Neuronal stem cell (in vitro differentiated cells): ENCODE results near the gene HOXA2. TPM values are rescaled to one million over a fixed set of nuclear protein-coding genes. Genes with fewer than 3 reads are reported as not detected.

Experiments used
- DNase-seq: peaks from one replicate; pipeline ENCODE4 v3.0.0-alpha.2; 2013; ENCODE audit warnings: low spot score
- H2AFZ ChIP-seq: one replicate; pipeline ENCODE4 v1.6.1; 2013; ENCODE audit warnings: mild to moderate bottlenecking, low read length, inconsistent platforms
- H2AK5ac ChIP-seq: 2 replicates; pipeline ENCODE4 v1.6.1; 2013; ENCODE audit warnings: low read depth, mild to moderate bottlenecking, inconsistent platforms, low read length, moderate library complexity, mixed read lengths
- H2BK120ac ChIP-seq: 2 replicates; pipeline ENCODE4 v1.6.1; 2013; ENCODE audit warnings: low read depth, mild to moderate bottlenecking, inconsistent platforms, low read length, moderate library complexity, mixed read lengths
- H2BK12ac ChIP-seq: one replicate; pipeline ENCODE4 v1.6.1; 2013; ENCODE audit warnings: low read length, inconsistent platforms
- H2BK15ac ChIP-seq: 2 replicates; pipeline ENCODE4 v1.6.1; 2013; ENCODE audit warnings: mild to moderate bottlenecking, low read length, inconsistent platforms, mixed read lengths
- H2BK5ac ChIP-seq: one replicate; pipeline ENCODE4 v1.6.1; 2013; ENCODE audit warnings: inconsistent platforms, mild to moderate bottlenecking, low read length, moderate library complexity
- H3K14ac ChIP-seq: one replicate; pipeline ENCODE4 v1.6.1; 2013; ENCODE audit warnings: low read length, inconsistent platforms
- H3K18ac ChIP-seq: 2 replicates; pipeline ENCODE4 v1.6.1; 2013; ENCODE audit warnings: low read length, inconsistent platforms
- H3K23ac ChIP-seq: 2 replicates; pipeline ENCODE4 v1.6.1; 2013; ENCODE audit warnings: low read depth, mild to moderate bottlenecking, mixed read lengths, low read length, inconsistent platforms; ENCODE audit not compliant: poor library complexity
- H3K27ac ChIP-seq: replicated peaks from 3 replicates; pipeline ENCODE4 v1.5.1; 2013; ENCODE audit warnings: low read length, inconsistent platforms
- H3K27me3 ChIP-seq, 3 experiments: 2 replicates each; pipeline ENCODE4 v1.6.1; 2013; ENCODE audit warnings: low read length in 3 of 3, mild to moderate bottlenecking in 2 of 3, inconsistent platforms in 1 of 3, low read depth in 1 of 3, mixed read lengths in 1 of 3, moderate library complexity in 1 of 3; ENCODE audit not compliant: control insufficient read depth in 3 of 3, insufficient read depth in 3 of 3
- H3K36me3 ChIP-seq, 2 donors: replicated peaks in 1 of 2; 2 replicates each; pipeline ENCODE4 v1.6.1; 2013; ENCODE audit warnings: low read length in 2 of 2; ENCODE audit not compliant: control insufficient read depth in 2 of 2, insufficient read depth in 2 of 2
- H3K4ac ChIP-seq: 2 replicates; pipeline ENCODE4 v1.6.1; 2013; ENCODE audit warnings: inconsistent platforms, mild to moderate bottlenecking, low read length, moderate library complexity
- H3K4me1 ChIP-seq, 2 donors: 1 replicate in 1 of 2; 2 replicates in 1 of 2; pipeline ENCODE4 v1.6.1; 2013; ENCODE audit warnings: low read length in 2 of 2, low read depth in 1 of 2; ENCODE audit not compliant: control insufficient read depth in 2 of 2, insufficient read depth in 1 of 2
- H3K4me2 ChIP-seq: one replicate; pipeline ENCODE4 v1.6.1; 2013; ENCODE audit warnings: mild to moderate bottlenecking, low read length, inconsistent platforms; ENCODE audit not compliant: insufficient read depth, poor library complexity, severe bottlenecking
- H3K4me3 ChIP-seq, 2 donors: 2 replicates each; pipeline ENCODE4 v1.5.1; 2013; ENCODE audit warnings: low read length in 2 of 2, mild to moderate bottlenecking in 2 of 2, inconsistent platforms in 1 of 2, moderate library complexity in 1 of 2
- H3K79me1 ChIP-seq: one replicate; pipeline ENCODE4 v1.6.1; 2013; ENCODE audit warnings: low read depth, mild to moderate bottlenecking, inconsistent platforms, low read length, moderate library complexity
- H3K9ac ChIP-seq: one replicate; pipeline ENCODE4 v1.6.1; 2013; ENCODE audit warnings: mild to moderate bottlenecking, low read depth, low read length, inconsistent platforms; ENCODE audit not compliant: poor library complexity
- H3K9me3 ChIP-seq, 2 donors: replicated peaks in 1 of 2; 2 replicates each; pipeline versions ENCODE3 to v1.6.1; 2013; ENCODE audit warnings: low read length in 2 of 2, mild to moderate bottlenecking in 2 of 2, inconsistent platforms in 1 of 2, low read depth in 1 of 2, mixed read lengths in 1 of 2, moderate library complexity in 1 of 2; ENCODE audit not compliant: control insufficient read depth in 2 of 2, insufficient read depth in 1 of 2
- H4K8ac ChIP-seq: one replicate; pipeline ENCODE4 v1.6.1; 2013; ENCODE audit warnings: low read depth, mild to moderate bottlenecking, inconsistent platforms, low read length, moderate library complexity
- H4K91ac ChIP-seq: one replicate; pipeline ENCODE4 v1.6.1; 2013; ENCODE audit warnings: low read length, low read depth, mild to moderate bottlenecking, inconsistent platforms; ENCODE audit not compliant: poor library complexity
- WGBS, 2 donors: extraction: QIAGEN DNeasy Blood & Tissue Kit; methylation state at CpG; one replicate each; pipeline ENCODE4 v1.1.7; 2013; ENCODE audit warnings: missing lambda C conversion rate in 2 of 2, mixed read lengths in 1 of 2; ENCODE audit not compliant: insufficient read length in 2 of 2, insufficient replicate concordance in 1 of 2; ENCODE audit errors: extremely low coverage in 2 of 2; 5-methylcytosine and 5-hydroxymethylcytosine counted together
- small RNA-seq: library from polyadenylated mRNA; stranded (forward); fragments of <200 nt; extraction: miRNeasy Mini kit (QIAGEN cat#:217004); gene quantifications from one replicate; pipeline ENCODE3, GENCODE V24; 2013; ENCODE audit not compliant: insufficient read depth

HOXA2 gene

DNA sequence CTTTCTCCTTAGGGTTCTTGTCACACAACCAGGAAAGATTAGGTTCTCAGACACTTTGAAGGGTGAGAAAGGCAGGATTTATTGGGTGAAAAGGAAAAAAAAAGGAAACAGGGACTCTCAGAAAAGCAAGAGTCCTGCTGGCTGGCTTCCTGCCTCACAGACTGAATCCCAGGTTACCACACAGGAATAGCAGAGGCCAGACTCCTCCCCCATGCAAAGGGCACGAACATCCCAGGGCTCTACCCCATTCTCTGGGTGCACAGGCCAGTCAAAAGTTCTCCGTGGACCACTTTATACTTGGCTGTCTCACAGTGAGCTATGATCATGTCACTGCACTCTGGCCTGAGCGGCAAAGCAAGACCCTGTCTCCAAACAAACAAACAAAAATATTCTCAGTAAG lies 49.3 kb downstream of the HOXA2 start:
- Histone ChIP-seq H3K27ac (no peak overlapping the region), H3K9ac (no peak overlapping the region), H2AK5ac (no peak overlapping the region), H2BK120ac (no peak overlapping the region), H2BK15ac (no peak overlapping the region), H4K91ac (no peak overlapping the region), H3K9me3 (no peaks in the 10 kb centered on the region), H4K8ac (no peak overlapping the region), H3K4me2 (no peak overlapping the region), H3K4me3 (no peak overlapping the region), H2BK12ac (no peak overlapping the region), H3K14ac (no peak overlapping the region), H2AFZ (no peak overlapping the region), H3K4ac (no peak overlapping the region), H3K4me1 (no peaks in the 10 kb centered on the region), H2BK5ac (no peak overlapping the region), H3K36me3 (no peaks in the 10 kb centered on the region), H3K79me1 (no peaks in the 10 kb centered on the region), H3K18ac (no peak overlapping the region), H3K23ac (no peak overlapping the region), H3K27me3 (no peaks in the 10 kb centered on the region)
- no peak for DNase-seq
- WGBS, 2 donors, result no CpG with 5 or more reads among the region's 3 CpGs

- no peak overlapping the region for H3K18ac ChIP-seq
- no peak overlapping the region for H2AK5ac ChIP-seq
- no peaks in the 10 kb centered on the region for H3K79me1 ChIP-seq
- H3K4ac ChIP-seq, result no peak overlapping the region
- H3K36me3 ChIP-seq, result no peaks in the 10 kb centered on the region
- no peak overlapping the region for H2BK15ac ChIP-seq
- no peak overlapping the region for H2BK120ac ChIP-seq
- no peak overlapping the region for H3K27ac ChIP-seq
- H2BK12ac ChIP-seq, result no peak overlapping the region
- no peaks in the 10 kb centered on the region for H3K9me3 ChIP-seq
- no peak overlapping the region for H3K9ac ChIP-seq
- no peak overlapping the region for H3K4me3 ChIP-seq
- H3K23ac ChIP-seq, result no peak overlapping the region
- no peak overlapping the region for H3K14ac ChIP-seq
- WGBS, 2 donors, result no CpG with 5 or more reads among the region's 4 CpGs
- H2AFZ ChIP-seq, result no peak overlapping the region
- no peak overlapping the region for H4K91ac ChIP-seq
- H3K4me2 ChIP-seq, result no peak overlapping the region
- no peaks in the 10 kb centered on the region for H3K4me1 ChIP-seq
- no peak for DNase-seq
- no peak overlapping the region for H2BK5ac ChIP-seq
- no peak overlapping the region for H4K8ac ChIP-seq
- no peaks in the 10 kb centered on the region for H3K27me3 ChIP-seq
These were observed 51.0 kb downstream of the HOXA2 start for GRCh38 chr7:27051451-27051850.

Small RNAs within 50 kb of the gene (small RNA-seq; reads per million reads assigned to genes)
- gene AC004080.5 (not detected), gene RF01977 (not detected)
